ENCODE data around the gene TMEM200C.

DNA sequence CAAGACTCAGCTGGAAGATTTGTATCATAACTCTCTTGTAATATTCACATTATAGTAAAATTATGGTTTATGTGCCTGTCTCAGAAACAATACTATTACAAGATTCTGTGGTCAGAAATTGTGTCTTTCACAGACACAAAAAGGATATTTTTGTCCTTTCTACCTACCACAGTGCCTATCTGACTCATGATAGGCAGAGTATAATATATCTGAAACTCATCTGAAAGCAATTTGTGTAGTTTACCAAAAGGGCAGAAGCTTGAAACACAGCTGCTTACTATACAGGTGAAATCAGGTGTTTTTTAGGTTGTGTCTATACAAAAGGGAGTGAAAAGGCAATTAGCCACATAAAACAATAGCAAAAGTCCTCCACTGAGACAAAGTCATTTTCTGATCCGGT is 10.9 kb downstream of the TMEM200C start:
- TF ChIP-seq ZNF654 (tag by site-specific recombination; IDR thresholded peaks at IDR 0.05; ENCODE audit: low read depth) (no peak), ZNF629 (tag by site-specific recombination; IDR thresholded peaks at IDR 0.05) (no peak), ZNF701 (tag by site-specific recombination; IDR thresholded peaks at IDR 0.05) (no peak), YY1 (tag by site-specific recombination; IDR thresholded peaks at IDR 0.05) (no peak), GLI4 (tag by site-specific recombination; IDR thresholded peaks at IDR 0.05) (no peak), ZNF324 (tag by site-specific recombination; IDR thresholded peaks at IDR 0.05) (no peak)
- TF ChIP-seq, protein P1, sequence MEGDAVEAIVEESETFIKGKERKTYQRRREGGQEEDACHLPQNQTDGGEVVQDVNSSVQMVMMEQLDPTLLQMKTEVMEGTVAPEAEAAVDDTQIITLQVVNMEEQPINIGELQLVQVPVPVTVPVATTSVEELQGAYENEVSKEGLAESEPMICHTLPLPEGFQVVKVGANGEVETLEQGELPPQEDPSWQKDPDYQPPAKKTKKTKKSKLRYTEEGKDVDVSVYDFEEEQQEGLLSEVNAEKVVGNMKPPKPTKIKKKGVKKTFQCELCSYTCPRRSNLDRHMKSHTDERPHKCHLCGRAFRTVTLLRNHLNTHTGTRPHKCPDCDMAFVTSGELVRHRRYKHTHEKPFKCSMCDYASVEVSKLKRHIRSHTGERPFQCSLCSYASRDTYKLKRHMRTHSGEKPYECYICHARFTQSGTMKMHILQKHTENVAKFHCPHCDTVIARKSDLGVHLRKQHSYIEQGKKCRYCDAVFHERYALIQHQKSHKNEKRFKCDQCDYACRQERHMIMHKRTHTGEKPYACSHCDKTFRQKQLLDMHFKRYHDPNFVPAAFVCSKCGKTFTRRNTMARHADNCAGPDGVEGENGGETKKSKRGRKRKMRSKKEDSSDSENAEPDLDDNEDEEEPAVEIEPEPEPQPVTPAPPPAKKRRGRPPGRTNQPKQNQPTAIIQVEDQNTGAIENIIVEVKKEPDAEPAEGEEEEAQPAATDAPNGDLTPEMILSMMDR (tag by site-specific recombination; IDR thresholded peaks at IDR 0.05), result no peak
- TF ChIP-seq, protein P2, sequence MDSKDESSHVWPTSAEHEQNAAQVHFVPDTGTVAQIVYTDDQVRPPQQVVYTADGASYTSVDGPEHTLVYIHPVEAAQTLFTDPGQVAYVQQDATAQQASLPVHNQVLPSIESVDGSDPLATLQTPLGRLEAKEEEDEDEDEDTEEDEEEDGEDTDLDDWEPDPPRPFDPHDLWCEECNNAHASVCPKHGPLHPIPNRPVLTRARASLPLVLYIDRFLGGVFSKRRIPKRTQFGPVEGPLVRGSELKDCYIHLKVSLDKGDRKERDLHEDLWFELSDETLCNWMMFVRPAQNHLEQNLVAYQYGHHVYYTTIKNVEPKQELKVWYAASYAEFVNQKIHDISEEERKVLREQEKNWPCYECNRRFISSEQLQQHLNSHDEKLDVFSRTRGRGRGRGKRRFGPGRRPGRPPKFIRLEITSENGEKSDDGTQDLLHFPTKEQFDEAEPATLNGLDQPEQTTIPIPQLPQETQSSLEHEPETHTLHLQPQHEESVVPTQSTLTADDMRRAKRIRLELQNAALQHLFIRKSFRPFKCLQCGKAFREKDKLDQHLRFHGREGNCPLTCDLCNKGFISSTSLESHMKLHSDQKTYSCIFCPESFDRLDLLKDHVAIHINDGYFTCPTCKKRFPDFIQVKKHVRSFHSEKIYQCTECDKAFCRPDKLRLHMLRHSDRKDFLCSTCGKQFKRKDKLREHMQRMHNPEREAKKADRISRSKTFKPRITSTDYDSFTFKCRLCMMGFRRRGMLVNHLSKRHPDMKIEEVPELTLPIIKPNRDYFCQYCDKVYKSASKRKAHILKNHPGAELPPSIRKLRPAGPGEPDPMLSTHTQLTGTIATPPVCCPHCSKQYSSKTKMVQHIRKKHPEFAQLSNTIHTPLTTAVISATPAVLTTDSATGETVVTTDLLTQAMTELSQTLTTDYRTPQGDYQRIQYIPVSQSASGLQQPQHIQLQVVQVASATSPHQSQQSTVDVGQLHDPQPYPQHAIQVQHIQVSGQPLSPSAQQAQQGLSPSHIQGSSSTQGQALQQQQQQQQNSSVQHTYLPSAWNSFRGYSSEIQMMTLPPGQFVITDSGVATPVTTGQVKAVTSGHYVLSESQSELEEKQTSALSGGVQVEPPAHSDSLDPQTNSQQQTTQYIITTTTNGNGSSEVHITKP (tag by site-specific recombination; IDR thresholded peaks at IDR 0.05), result no peak
- TF ChIP-seq, protein P3, sequence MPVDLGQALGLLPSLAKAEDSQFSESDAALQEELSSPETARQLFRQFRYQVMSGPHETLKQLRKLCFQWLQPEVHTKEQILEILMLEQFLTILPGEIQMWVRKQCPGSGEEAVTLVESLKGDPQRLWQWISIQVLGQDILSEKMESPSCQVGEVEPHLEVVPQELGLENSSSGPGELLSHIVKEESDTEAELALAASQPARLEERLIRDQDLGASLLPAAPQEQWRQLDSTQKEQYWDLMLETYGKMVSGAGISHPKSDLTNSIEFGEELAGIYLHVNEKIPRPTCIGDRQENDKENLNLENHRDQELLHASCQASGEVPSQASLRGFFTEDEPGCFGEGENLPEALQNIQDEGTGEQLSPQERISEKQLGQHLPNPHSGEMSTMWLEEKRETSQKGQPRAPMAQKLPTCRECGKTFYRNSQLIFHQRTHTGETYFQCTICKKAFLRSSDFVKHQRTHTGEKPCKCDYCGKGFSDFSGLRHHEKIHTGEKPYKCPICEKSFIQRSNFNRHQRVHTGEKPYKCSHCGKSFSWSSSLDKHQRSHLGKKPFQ (tag by site-specific recombination; IDR thresholded peaks at IDR 0.05), result no peak
- TF ChIP-seq, protein P4, sequence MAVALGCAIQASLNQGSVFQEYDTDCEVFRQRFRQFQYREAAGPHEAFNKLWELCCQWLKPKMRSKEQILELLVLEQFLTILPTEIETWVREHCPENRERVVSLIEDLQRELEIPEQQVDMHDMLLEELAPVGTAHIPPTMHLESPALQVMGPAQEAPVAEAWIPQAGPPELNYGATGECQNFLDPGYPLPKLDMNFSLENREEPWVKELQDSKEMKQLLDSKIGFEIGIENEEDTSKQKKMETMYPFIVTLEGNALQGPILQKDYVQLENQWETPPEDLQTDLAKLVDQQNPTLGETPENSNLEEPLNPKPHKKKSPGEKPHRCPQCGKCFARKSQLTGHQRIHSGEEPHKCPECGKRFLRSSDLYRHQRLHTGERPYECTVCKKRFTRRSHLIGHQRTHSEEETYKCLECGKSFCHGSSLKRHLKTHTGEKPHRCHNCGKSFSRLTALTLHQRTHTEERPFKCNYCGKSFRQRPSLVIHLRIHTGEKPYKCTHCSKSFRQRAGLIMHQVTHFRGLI (tag by site-specific recombination; IDR thresholded peaks at IDR 0.05), result no peak

Measured in HEK293 (cell line).